Measurements from ENCODE around the gene STXBP5. TPM values are rescaled to one million over a fixed set of nuclear protein-coding genes. Genes with fewer than 3 reads are reported as not detected.

STXBP5 gene
- total and polyA plus RNA-seq, 9 of the 15 experiments (the other 6 are each of a cell fraction or from before 2014, with no cell fraction given), result 23.3 to 172 (median 71.5) TPM

- TF ChIP-seq SNIP1 (IDR thresholded peaks at IDR 0.05; ENCODE audit: low read depth) (no peak), FOXA3 (CRISPR knock-in tag; conservative IDR thresholded peaks at IDR 0.05 in 1 of 2, IDR thresholded peaks at IDR 0.05 in 1 of 2) (peak; percentile 80 to 92), MEIS2 (IDR thresholded peaks at IDR 0.05; ENCODE audit: partially characterized antibody) (peak; percentile 96), IRF2 (CRISPR knock-in tag; IDR thresholded peaks at IDR 0.05) (no peak), L3MBTL2 (IDR thresholded peaks at IDR 0.05) (no peak), ZNF830 (CRISPR knock-in tag; IDR thresholded peaks at IDR 0.05) (no peak), HDGF (IDR thresholded peaks at IDR 0.05) (no peak), THRA (IDR thresholded peaks at IDR 0.05) (no peak), PRPF4 (IDR thresholded peaks at IDR 0.05; ENCODE audit: insufficient read depth, low read depth, low read length, poor library complexity, severe bottlenecking) (no peak), ZNF436 (CRISPR knock-in tag; IDR thresholded peaks at IDR 0.05) (no peak), ARID3A (IDR thresholded peaks at IDR 0.05; ENCODE audit: borderline replicate concordance, low read depth, low read length) (peak; percentile 99; the same call in 1 of the 2 replicates), MITF (IDR thresholded peaks at IDR 0.05) (peak; percentile 27; the same call in 1 of the 2 replicates), ETV6 (IDR thresholded peaks at IDR 0.05; ENCODE audit: borderline replicate concordance in 1 of 2, low read depth in 2 of 2, low read length in 1 of 2) (0 out of 4 replicates have a peak, but pooled peaks of 1 of the 2 experiments have one; percentile 43), ETV6 (CRISPR knock-in tag; IDR thresholded peaks at IDR 0.05; ENCODE audit: borderline replicate concordance) (no peak), RUNX1 (IDR thresholded peaks at IDR 0.05; ENCODE audit: low read depth) (no peak), MECOM (CRISPR knock-in tag; IDR thresholded peaks at IDR 0.05) (no peak), BRCA1 (IDR thresholded peaks at IDR 0.05) (no peak), BRCA1 (CRISPR knock-in tag; IDR thresholded peaks at IDR 0.05) (no peak), HNRNPH1 (optimal IDR thresholded peaks at IDR 0.05; ENCODE audit: low read depth, low read length) (no peak), CTCF (IDR thresholded peaks at IDR 0.05 in 2 of 3, conservative IDR thresholded peaks at IDR 0.05 in 1 of 3; ENCODE audit: insufficient read depth in 2 of 3, low read depth in 1 of 3, low read length in 3 of 3) (no peak), ZBTB33 (CRISPR knock-in tag; IDR thresholded peaks at IDR 0.05) (no peak)
Measured at GRCh38 chr6:147161974-147162495, 42.2 kb upstream of the STXBP5 start (continued).

All from K562 (cell line).